Gastrocnemius medialis (tissue), 4 donors: ENCODE results near the gene TRDMT1. TPM values are rescaled to one million over a fixed set of nuclear protein-coding genes. Genes with fewer than 3 reads are reported as not detected.
A peak's percentile ranks its signal among the peaks of the same experiment; 100 is the strongest.

ENCODE experiments used
- ATAC-seq, 2 donors: fragments of 150-250 bp; one replicate each; pipeline ENCODE4 v1.9.1; 2016
- DNase-seq, 2 donors: peaks; one replicate each; pipeline ENCODE4 v3.0.0-alpha.2; 2019
- H3K27ac ChIP-seq, 4 donors: fragments of 200-600 bp; sonication (generic); 1 replicate in 1 of 4; 2 replicates in 3 of 4; pipeline ENCODE4 v1.5.1; 2016 to 2018; ENCODE audit warnings: mild to moderate bottlenecking in 2 of 4, moderate library complexity in 1 of 4
- H3K27me3 ChIP-seq, 3 donors: fragments of 200-600 bp; sonication (generic) in 2 of 3; 1 replicate in 1 of 3; 2 replicates in 2 of 3; pipeline versions ENCODE4 v1.5.1 to v1.6.0; 2016 to 2019; ENCODE audit warnings: mild to moderate bottlenecking in 1 of 3, moderate library complexity in 1 of 3
- H3K36me3 ChIP-seq, 2 donors: fragments of 200-600 bp; sonication (generic) in 1 of 2; one replicate each; pipeline ENCODE4 v1.5.1; 2017 to 2018
- H3K4me1 ChIP-seq, 2 donors: fragments of 200-600 bp; sonication (generic) in 1 of 2; one replicate each; pipeline ENCODE4 v1.5.1; 2016 to 2017; ENCODE audit warnings: mild to moderate bottlenecking in 2 of 2
- H3K4me3 ChIP-seq, 4 donors: fragments of 200-600 bp; sonication (generic) in 3 of 4; 1 replicate in 1 of 4; 2 replicates in 3 of 4; pipeline ENCODE4 v1.5.1; 2016 to 2019; ENCODE audit warnings: mild to moderate bottlenecking in 2 of 4
- H3K9me3 ChIP-seq, 3 donors: fragments of 200-600 bp; sonication (generic) in 2 of 3; 1 replicate in 1 of 3; 2 replicates in 2 of 3; pipeline ENCODE4 v1.5.1; 2016 to 2019
- POLR2A ChIP-seq, 2 donors: fragments of 450-650 bp; IDR thresholded peaks; one replicate each; pipeline ENCODE4 v1.6.1; 2017; ENCODE audit warnings: antibody characterized with exemption in 2 of 2, mild to moderate bottlenecking in 2 of 2, moderate library complexity in 2 of 2
- in situ Hi-C, 4 donors: fragments of 200-750 bp; cut with MboI; loops; one replicate each; pipeline versions ENCODE4 v1.15.0 to v1.8.0; 2017; ENCODE audit warnings: low sequenced_read_pairs in 4 of 4
- intact Hi-C: fragments of 100-400 bp; cut with DNase I; formaldehyde crosslinking; loops from one replicate; pipeline ENCODE4 v1.15.1; 2023; ENCODE audit warnings: low total_unique reads
- total RNA-seq, 4 donors: library from RNA; depleted of rRNA; stranded (reverse); fragments of >200 nt; gene quantifications; one replicate each; pipeline versions ENCODE4 v1.1.0 to v1.2.3, GENCODE V29; 2016
- TF ChIP-seq, protein P1 (sequence below), 5 experiments: fragments of 450-650 bp in 3 of 5; fragments of 200-600 bp in 2 of 5; sonication (generic) in 2 of 5; IDR thresholded peaks in 4 of 5; conservative IDR thresholded peaks in 1 of 5; 1 replicate in 4 of 5; 2 replicates in 1 of 5; pipeline ENCODE4 v1.5.1; 2016 to 2019; ENCODE audit warnings: antibody characterized with exemption in 5 of 5, mild to moderate bottlenecking in 3 of 5, moderate library complexity in 3 of 5

TRDMT1 gene
- total RNA-seq, 4 donors from 2014 or later, result 0.85 to 4.7 (median 2.1) TPM

DNA sequence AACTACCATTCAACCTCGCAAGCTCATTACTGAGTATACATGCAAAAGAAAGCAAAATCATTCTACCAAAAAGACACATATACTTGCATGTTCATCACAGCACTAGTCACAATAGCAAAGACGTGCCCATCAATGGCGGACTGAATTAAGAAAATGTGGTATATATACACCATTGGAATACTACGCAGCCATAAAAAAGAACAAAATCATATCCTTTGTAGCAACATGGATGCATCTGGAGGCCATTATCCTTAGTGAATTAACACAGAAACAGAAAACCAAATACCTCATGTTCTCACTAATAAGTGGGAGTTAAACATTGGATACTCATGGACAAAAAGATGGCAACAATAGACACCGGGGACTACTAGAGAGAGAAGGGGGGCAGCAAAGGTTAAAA lies 6.4 kb downstream of the TRDMT1 start:
- Histone ChIP-seq H3K4me3 (no peak overlapping the region), H3K36me3 (no peaks in the 10 kb centered on the region), H3K9me3 (no peaks in the 10 kb centered on the region), H3K27me3 (no peaks in the 10 kb centered on the region), H3K4me1 (peaks cover 8 to 12% of the 10 kb centered on the region in 2 donors), H3K27ac (no peak overlapping the region)
- in situ Hi-C loops, result no loop called here
- TF ChIP-seq POLR2A (IDR thresholded peaks at IDR 0.05), result no peak
- TF ChIP-seq, protein P1, sequence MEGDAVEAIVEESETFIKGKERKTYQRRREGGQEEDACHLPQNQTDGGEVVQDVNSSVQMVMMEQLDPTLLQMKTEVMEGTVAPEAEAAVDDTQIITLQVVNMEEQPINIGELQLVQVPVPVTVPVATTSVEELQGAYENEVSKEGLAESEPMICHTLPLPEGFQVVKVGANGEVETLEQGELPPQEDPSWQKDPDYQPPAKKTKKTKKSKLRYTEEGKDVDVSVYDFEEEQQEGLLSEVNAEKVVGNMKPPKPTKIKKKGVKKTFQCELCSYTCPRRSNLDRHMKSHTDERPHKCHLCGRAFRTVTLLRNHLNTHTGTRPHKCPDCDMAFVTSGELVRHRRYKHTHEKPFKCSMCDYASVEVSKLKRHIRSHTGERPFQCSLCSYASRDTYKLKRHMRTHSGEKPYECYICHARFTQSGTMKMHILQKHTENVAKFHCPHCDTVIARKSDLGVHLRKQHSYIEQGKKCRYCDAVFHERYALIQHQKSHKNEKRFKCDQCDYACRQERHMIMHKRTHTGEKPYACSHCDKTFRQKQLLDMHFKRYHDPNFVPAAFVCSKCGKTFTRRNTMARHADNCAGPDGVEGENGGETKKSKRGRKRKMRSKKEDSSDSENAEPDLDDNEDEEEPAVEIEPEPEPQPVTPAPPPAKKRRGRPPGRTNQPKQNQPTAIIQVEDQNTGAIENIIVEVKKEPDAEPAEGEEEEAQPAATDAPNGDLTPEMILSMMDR (IDR thresholded peaks at IDR 0.05 in 4 of 5, conservative IDR thresholded peaks at IDR 0.05 in 1 of 5), result no peak
- ATAC-seq, result no peak
- intact Hi-C loops, result no loop called here
- DNase-seq, result no peak

DNA sequence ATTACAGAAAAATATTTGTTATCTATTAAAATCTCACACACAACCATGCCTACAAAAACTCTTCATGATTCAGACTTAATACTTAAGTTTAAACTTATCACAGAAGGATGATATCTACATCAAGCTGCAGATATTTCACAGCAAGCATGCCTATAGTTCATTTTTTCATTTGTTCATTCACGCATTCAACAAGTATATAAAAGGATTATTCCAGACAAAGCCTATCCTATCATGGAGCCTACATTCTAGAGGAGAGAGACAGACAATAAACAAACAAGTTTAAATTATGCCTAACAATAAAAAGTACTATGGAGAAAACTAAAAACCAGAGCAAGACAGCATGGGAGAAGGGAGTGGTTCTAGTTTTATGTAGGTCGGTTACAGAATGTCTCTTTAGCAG lies 10.9 kb downstream of the TRDMT1 start:
- DNase-seq, result no peak
- H3K27ac ChIP-seq, result no peak overlapping the region
- H3K4me3 ChIP-seq, result no peak overlapping the region
- no peaks in the 10 kb centered on the region for H3K36me3 ChIP-seq
- in situ Hi-C loops (no loop called here), intact Hi-C loops (no loop called here)
- TF ChIP-seq, protein P1 (IDR thresholded peaks at IDR 0.05 in 4 of 5, conservative IDR thresholded peaks at IDR 0.05 in 1 of 5), result no peak
- no peak for TF ChIP-seq POLR2A (IDR thresholded peaks at IDR 0.05)
- H3K27me3 ChIP-seq, result no peaks in the 10 kb centered on the region
- H3K4me1 ChIP-seq, result no peaks in the 10 kb centered on the region
- no peak for ATAC-seq
- no peaks in the 10 kb centered on the region for H3K9me3 ChIP-seq

DNA sequence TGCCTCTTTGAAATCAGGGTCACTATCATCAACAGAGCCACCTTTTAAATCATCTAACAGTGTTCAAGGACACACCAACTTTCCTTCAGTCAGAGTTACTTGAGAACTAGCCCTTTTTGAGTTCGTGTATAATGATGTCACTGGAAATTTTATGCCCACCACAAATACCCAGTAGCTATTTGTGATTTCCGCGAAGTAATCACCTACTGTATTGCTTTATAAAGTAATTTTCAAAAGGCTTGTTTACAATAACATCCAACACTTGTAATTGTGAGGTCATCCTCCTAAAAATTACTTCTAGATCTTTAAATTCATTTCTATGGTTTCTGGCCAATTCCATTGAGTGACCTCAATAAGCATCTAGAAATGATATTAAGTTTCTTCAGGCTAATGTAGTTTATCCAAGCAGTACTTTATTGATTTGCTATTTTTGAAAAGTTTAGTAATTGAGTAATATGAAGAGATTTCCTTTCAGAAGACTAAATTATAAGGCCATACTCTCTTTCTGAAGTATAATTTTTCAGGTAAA lies 12.8 kb downstream of the TRDMT1 start:
- no peaks in the 10 kb centered on the region for H3K4me1 ChIP-seq
- DNase-seq, result no peak
- no peaks in the 10 kb centered on the region for H3K27me3 ChIP-seq
- intact Hi-C loops (no loop called here), in situ Hi-C loops (no loop called here)
- H3K27ac ChIP-seq, result no peak overlapping the region
- TF ChIP-seq, protein P1 (IDR thresholded peaks at IDR 0.05 in 4 of 5, conservative IDR thresholded peaks at IDR 0.05 in 1 of 5), result no peak
- TF ChIP-seq POLR2A (IDR thresholded peaks at IDR 0.05), result no peak
- no peak overlapping the region for H3K4me3 ChIP-seq
- no peaks in the 10 kb centered on the region for H3K9me3 ChIP-seq
- ATAC-seq, result no peak
- H3K36me3 ChIP-seq, result no peaks in the 10 kb centered on the region

DNA sequence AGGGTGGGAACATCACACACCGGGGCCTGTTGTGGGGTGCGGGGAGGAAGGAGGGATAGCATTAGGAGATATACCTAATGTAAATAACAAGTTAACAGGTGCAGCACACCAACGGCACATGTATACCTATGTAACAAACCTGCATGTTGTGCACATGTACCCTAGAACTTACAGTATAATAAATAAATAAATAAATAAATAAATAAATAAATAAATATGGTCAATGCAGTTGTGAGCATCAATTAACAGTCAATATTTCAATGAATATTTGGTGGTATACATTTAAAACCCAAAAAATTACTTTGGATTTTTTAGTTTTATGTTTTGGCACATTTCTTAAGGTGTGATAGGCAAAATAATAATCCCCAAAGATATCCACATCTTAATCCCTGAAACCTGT lies 15.6 kb downstream of the TRDMT1 start:
- Histone ChIP-seq H3K9me3 (no peaks in the 10 kb centered on the region), H3K27ac (no peak overlapping the region), H3K4me1 (peaks cover 0 to 4% of the 10 kb centered on the region in 2 donors), H3K36me3 (no peaks in the 10 kb centered on the region), H3K27me3 (no peaks in the 10 kb centered on the region), H3K4me3 (no peak overlapping the region)
- TF ChIP-seq, protein P1 (IDR thresholded peaks at IDR 0.05 in 4 of 5, conservative IDR thresholded peaks at IDR 0.05 in 1 of 5), result no peak
- TF ChIP-seq POLR2A (IDR thresholded peaks at IDR 0.05), result no peak
- ATAC-seq (no peak), DNase-seq (no peak)
- in situ Hi-C loops (no loop called here), intact Hi-C loops (no loop called here)

DNA sequence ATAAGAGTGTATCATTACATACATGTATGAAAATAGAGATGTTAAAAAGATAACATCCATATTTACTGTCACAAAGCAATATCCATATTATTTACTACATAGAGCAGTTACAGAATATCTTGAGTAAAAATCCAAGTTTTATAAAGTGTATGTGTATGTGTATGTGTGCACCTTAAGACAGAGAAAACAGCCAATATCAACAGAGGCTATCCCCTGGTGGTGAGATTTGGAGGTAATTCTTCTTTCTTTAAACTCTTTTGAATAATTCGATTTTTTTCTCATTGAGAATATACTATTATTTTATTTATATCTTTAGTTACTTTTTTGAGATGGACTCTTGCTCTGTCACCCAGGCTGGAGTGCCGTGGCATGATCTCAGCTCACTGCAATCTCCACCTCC lies 18.4 kb downstream of the TRDMT1 start:
- TF ChIP-seq, protein P1 (IDR thresholded peaks at IDR 0.05 in 4 of 5, conservative IDR thresholded peaks at IDR 0.05 in 1 of 5), result peak in 1 of 5 experiments; percentile 16
- TF ChIP-seq POLR2A (IDR thresholded peaks at IDR 0.05), result no peak
- intact Hi-C loops (no loop called here), in situ Hi-C loops (no loop called here)
- DNase-seq (no peak), ATAC-seq (no peak)
- H3K27ac ChIP-seq, result no peak overlapping the region
- H3K4me3 ChIP-seq, result no peak overlapping the region
- no peaks in the 10 kb centered on the region for H3K27me3 ChIP-seq
- no peaks in the 10 kb centered on the region for H3K36me3 ChIP-seq
- no peaks in the 10 kb centered on the region for H3K9me3 ChIP-seq
- H3K4me1 ChIP-seq, result peaks cover 0 to 4% of the 10 kb centered on the region in 2 donors
